CD4-positive, alpha-beta T cell treated with Interferon alpha-2 for 1 hour (primary cell): Measurements from ENCODE around the gene SIGLEC1.

ENCODE experiments used
- DNase-seq, 2 donors: peaks; one replicate each; pipeline ENCODE4 v3.0.0-alpha.2; 2020 to 2022

Gene SIGLEC1

DNA sequence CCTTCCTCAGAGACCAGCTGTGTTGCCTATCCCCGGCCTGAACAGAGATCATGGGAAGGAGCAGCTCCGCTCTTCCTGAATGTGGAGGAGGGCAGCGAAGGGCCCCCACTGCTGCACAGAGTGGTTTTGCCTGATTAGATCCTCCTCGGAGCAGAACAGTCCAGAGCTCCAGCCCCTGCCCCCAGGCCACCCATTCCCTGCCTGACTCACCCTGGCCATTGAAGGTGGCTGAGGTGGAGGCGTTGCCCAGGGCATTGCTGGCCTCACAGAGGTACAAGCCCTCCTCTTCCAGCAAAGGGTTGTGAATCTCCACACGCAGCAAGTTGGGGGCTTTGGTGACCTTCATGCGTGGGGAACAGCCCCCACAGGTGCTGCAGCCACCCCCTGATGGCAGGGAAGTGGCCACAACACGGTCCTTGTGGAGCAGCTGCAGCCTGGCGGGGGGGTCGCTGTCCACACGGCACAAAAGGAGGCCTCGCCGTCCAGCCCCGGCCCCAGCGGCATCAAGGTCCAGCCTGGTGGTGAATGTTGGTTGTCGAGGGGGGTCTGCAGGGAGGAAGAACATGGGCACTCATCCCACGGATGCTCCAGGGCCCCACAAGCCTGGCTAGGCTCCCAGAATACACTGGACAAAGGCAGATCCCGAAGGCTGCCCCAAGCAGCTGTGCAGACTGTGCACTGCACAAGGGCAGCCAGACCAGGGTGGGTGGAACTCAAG lies 14.7 kb downstream of the SIGLEC1 start:
- no peak for DNase-seq

DNA sequence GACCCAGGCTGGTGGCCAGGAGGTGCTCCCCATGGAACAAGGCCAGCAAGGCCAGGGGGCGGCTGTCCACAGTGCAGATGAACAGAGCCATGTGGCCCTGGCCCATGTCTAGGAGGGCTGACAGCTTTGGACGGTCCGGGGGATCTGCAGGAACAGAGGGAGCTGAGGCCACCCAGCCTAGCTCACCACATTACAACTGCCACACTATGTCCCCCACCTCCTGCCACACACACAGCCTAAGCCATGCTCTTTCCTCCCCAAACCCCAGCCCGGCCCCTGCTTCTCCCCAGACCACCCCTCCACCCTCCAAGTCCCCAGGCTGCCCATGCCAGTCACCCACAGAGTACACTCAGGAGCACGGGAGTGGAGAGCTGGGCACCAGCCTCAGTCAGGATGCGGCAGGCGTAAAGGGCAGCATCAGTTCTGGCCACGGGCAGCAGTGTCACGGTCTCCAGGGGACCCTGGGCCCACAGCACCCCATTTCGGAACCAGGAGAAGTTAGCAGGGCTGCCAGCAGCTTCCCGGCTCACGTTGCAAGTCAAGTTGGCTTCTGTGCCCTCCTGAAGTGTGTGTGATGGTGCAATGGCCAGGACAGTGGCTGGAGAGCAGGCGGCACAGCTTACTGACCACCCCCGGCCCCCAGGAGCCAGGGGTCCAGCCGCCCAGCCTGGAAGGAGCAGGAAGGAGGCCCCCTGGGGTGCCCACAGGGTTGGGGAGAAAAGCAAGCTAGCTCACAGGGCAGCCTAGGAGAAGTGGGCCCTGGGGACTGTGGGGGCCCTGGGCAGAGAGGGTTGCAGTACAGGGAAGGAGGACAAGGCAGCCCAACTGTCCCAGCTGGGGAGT lies 15.4 kb downstream of the SIGLEC1 start:
- DNase-seq = no peak

DNA sequence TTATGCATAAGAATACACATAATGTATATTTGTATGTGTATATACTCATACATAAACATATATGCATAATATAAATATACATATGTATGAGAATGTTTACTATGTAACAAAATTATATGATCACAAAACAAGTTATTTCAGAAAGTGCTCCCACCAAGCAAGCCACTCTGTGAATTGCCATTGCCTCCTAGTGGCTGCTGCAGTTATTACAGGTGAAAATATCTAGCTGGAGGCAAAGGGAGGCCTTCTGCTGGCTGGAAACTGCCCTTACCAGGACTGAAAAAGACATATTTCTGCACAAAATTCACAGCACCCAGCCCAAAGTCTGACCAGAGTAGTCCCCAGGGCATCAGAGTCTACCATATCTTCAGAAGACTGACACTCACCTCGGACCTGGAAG lies 16.2 kb downstream of the SIGLEC1 start:
- no peak for DNase-seq

DNA sequence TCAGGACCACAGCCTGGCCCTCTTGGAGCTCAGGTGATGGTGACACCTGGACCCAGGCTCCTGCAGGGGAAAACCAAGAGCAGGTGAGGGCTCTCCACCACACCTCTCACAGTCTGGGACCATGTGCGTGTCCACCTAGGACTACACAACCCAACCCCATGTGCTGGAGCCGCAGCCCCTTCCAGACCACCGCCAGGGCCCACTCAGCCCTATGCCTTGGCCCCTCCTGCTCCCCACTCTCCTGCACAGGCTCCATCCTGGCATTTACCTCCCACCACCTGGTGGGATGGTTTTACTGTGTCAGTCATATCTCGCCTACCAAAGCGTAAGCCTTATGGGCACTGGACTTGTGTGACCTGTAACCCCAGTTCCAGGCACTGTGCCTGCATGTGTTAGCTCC lies 17.5 kb downstream of the SIGLEC1 start:
- no peak for DNase-seq

DNA sequence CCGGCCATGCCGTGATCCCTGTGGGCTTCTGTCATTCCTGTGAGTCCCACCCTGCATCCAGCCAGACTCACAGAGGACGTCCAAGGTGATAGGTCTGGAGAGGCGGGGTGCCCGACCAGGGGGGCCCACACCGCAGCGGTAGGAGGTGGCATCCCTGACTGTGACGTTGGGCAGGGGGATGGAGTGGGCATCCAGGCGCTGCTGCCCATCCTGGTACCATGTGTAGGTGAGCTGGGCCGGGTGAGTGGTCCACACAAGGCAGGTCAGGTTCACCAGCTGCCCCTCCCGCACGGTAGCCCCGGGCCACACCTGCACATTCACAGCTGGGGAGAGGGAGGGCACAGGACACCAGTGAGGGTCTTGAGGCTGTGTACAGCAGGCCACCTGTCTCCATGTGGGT lies 19.0 kb downstream of the SIGLEC1 start:
- DNase-seq = no peak

DNA sequence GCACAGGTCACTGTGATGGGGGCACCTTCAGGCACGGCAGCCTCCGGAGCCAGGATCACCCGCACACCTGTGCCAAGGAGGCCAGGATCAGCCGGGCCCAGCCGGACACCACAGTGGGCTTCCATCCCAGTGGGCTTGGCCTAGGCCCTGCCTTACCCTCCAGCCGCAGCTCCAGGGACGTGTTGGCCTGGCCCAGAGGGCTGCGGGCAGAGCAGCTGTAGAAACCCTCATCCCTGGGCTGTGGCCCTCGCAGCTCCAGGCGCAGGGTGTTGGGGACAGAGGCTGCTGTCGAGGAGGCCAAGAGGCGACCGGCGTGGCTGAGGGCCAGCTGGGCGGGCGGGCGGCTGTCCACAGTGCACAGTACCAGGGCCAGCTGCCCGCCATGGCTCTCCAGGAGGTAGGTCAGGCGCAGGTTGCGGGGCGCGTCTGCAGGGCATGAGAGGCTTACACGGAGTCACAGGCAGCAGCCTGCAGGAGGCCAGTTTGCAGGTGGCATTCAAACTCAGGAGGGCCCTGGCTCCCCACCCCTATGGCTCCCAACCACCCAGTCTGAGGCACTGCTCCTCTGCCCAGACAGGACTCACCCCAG lies 19.6 kb downstream of the SIGLEC1 start:
- DNase-seq = no peak

DNA sequence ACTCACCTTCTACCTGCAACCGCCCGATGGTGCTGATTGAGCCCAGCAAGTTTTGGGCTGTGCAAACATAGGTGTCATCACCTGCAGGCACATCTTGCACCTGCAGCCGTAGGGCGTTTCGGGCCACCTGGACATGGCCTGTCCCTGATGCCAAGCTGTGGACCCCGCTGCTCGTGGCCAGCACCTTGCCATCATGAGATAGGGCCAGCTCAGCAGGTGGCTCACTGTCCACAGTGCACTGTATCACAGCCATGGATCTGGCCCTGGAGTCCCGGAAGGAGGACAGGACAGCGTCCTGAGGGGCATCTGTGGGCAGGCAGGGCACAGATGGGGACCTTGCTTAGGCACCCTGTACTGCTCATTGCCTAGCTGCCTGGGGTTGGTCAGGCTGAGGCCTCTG lies 20.5 kb downstream of the SIGLEC1 start:
- no peak for DNase-seq

DNA sequence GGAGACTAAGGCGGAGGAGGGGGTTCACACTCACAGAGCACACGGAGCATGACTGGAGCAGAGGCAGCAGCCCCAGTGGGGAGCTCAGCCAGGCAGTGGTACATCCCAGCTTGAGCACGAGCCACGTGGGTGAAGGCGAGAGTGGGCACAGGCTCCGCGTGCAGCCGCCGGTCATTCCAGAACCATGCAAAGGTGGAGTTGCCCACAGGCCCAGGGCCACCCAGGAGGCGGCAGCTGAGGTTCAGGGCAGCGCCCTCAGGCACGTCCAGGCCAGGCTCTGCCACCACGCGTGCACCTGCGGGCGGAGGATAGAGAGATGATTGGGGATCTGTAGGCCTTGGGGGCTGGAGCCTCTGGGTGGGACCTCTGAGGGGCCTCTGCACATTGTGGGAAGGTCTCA lies 21.1 kb downstream of the SIGLEC1 start:
- DNase-seq = no peak

DNA sequence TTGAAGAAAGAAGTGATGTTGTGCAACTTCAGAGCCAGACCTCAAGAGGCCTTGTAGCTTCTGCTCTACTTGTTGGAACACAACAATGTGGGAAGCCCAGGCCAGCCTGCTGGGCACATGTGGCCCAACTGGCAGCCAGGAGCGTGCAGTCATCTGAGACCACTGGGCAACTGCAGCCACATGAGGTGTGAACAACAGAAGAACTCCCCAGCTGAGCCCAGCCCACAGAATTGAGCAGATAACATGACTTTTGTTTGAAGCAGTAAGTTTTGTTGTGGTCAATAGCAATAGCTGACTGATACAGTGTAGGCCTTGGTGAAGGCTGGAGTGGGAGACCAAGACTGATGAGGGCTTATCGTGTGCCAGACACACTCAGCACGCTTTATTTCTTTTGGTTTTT lies 22.0 kb downstream of the SIGLEC1 start:
- DNase-seq = no peak

DNA sequence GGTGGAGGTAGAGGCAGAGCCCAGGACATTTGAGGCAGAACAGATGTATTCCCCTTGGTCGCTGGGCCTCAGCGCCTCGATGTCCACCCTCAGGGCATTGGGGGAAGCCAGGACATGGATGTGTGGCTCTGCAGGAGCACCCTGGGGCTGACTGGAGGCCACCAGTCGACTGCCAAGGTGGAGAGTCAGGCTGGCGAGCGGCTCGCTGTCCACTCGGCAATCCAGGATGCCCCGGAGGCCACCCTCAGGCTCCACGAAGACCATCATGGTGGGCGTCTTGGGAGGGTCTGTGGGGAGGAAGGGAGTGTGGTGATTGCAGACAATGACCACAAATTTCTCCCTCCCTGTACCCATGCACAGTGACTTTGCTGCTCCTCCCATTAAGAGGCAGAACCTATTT lies 22.4 kb downstream of the SIGLEC1 start:
- no peak for DNase-seq

DNA sequence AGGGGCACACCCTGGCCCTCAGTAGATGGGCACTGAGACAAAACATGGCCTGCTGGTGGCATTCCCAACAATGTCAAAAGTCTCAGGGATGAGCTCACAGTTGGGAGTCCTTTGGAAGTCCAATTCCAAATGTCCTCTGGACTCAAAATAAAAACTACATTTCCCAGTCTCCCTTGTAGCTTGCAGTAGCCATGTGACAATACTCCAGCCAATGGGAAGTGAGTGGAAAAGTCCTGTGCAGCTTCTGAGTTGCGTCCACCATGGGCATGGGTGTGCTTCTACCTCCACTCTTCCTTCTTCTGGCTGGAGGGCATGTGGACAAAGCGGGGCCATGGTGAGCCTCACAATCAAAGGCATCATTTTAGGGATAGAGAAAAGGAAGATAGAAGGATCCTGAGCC lies 24.7 kb downstream of the SIGLEC1 start:
- DNase-seq = no peak

DNA sequence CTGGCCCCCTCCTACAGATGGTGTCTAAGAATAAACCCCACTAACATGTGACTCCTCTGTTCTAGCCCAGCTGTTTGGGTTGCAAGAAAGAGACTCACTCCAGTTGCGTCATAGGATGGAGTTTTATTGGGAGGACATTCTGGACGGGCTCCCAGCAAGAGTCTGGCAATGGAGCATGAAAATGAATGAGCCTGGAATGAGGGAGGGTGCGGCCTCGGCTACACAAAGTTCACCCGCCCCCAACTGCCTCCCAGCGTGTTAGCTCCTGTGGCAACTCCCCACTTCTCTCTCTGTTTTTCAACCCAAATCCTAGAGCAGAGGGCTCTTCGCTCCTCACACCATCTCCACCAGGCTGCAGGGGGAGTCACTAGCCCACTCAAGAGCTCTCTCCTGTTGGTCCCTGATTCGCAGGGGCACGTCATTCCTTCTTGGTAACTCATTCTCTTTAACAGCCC lies 25.5 kb downstream of the SIGLEC1 start:
- DNase-seq = no peak

DNA sequence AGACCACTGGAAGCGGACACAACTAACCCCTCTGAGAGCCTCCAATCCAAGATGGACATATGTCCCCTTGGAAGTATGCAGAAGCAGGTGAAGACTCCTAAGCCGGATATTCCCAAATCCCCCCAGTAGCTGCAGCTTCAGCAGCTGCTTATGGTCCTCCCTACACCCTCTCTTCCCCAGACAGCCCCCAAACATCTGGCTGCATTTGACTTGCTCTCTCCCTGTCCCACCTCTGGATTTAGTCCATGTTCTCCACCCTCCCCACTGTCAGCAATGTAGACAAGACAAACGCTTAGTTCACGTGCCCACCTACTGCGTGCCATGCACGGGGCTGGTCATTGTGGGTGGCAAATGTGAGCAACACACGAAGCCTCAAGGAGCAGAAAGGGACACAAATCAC lies 26.0 kb downstream of the SIGLEC1 start:
- no peak for DNase-seq

DNA sequence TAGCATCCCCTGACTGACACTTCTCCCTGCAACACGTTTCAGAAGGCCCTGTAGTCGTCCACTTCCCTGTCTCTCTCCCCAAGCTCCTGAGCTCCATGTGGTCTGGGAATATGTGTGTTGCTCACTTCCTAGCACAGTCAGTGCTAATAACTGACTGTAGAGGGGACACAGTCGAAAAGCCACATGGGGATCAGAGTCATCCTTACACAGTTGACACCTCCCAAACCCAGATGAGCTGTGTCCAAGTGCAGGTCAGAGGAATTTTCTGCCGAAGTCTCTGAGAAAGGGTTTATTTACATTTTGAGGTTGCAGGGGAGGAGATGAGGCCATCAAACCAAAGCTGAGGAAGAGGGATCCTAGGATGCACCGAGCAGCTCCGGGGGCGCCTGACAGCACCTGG lies 27.1 kb downstream of the SIGLEC1 start:
- DNase-seq = no peak

DNA sequence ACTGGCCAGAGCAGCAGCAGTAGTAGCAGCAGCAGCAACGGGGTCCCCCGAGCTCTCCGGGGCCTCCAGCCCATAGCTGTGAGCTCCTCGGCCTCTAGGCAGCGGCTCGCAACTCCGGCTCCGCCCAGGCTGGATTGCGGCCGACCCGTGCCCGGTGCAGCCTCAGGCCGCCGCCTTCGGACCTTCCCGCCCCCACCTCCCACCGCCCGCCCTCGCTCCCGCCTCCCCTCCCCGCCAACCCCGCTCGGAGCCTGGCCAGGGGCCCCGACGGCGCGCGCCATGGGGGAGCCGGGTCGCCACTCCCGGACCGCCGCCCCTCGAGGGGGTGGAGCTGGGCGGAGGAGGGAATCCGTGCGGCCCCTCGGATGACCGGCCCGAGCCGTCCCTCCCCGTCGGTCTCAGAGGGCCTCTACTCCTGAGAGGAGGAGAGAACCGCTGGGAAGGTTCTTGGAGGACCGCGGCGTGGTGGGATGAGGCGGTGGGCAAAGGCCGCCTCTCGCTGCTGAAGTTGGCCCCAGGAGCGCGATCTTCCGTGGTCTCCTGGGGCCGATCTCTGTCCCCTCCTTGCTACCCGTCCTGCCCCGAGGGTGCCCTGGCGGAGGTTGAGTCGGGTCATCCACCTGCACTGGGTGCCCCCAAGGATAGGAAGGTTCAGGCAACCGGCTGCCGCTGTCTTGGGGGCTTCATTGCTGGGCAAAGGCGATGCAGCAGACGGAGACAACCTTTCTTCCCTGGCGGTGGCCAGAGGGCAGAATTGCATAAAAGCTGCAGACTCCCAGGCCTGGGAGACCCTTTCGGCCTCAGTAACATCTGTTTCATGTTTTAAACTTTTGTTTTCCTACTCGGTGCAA lies 30.2 kb downstream of the SIGLEC1 start, which contains the start of gene ADAM33:
Gene ADAM33 (minus strand): TSS at position 80 of the 851 bp plus-strand sequence. CDS start 6 bp downstream, at position 74.
- no peak for DNase-seq

DNA sequence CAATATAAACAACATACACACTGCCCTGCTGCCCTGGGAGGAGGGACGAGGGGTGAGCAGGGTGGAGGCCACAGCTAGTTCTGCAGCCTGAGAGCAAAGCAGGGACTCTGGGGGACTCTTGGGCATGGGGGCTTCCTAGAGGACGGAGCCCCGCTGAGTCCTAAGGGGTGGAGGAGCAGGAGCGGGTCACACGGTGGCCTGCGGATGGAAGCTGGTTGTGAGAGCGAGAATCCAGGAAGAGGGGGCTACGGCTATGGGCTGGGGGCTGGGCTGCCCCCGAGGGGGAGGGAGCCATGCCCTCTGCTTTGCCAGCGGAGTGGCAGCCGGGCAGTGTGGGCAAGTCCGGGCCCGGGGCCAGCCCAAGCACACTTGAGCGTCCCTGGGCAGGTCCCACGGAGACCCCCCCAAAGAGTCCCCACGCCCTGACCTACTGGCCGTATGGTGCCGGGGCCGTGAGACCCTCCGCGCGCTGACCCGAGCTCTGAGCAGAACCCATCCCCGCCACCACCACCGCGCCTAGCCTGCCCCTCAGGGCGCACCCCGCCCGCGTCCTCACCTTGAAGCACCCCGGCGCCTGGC lies 31.0 kb downstream of the SIGLEC1 start:
- no peak for DNase-seq

DNA sequence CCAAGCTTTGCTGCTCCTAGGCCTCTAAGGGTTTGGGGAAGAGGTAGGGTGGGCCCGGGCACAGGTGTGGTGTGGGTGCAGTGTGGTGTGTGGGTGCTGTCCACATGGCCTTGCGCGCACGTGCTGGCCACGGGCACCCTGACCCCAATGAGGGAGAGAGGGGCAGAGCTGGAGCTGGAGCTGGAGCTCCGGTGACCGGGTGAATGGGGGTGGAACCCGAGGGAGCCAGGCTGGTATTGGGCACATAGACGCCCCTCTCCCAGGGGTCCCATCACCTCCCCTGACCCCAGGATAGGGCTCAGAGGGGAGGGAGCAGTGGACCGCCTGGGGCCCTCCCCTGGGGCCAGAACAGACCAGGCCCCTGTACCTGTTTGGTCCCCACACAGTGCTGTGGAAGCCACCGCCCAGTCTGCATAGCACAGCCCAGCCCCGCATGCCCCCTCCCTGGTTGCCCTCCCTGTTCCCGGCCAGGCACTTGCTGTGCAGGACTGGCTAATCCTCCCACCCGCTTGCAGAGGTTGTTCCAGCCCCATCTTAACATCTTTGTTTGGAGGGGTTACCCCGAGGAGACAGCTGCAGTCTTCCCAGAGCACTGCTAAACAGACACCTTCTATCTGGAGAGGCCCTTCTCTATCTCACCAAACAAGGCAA lies 31.6 kb downstream of the SIGLEC1 start:
- no peak for DNase-seq

DNA sequence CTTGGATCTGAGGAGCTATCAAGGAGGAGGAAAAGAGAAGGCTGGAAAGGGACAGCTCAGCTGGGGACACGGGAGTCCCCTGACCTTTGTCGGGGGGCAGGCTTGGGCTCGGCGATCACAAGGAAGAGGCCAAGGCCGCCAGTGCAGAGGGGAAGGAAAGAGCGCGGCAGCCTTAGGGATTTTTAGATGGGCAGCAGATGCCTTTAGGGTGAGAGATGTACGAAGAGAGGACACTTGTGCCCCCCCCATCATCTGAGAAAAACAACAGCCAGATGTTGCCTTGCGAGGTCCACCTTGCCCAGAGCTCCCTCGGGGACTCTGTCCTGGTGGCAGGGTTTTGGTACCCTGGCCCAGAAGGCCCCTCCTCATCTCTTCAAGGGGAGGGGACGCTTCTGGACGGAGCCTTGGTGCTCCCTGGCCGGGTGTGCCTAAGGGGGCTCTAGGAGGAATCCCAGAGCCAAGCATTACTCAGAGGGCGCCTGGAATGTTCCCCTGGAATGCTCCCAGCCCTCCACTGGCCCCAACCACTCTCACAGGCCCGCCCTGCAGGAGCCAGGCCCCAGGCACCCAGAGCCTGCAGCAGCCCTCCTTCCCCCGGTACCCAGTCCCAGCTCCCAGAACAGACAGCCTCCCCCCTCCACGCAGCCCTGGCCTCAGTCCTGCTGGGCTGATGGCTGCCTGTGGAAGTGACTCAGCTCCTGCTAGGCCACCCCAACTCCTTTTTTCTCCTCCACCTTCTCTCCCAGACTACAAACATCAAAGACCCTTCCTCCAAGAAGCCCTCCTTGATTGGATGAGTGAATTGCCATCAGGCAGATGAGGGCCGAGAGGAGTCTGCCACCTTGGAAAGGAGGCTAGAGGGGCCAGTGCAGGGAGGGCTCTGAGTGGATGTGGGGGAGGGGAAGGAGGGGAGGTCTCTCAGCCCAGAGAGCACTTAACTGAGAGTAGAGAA lies 32.4 kb downstream of the SIGLEC1 start:
- DNase-seq = no peak

DNA sequence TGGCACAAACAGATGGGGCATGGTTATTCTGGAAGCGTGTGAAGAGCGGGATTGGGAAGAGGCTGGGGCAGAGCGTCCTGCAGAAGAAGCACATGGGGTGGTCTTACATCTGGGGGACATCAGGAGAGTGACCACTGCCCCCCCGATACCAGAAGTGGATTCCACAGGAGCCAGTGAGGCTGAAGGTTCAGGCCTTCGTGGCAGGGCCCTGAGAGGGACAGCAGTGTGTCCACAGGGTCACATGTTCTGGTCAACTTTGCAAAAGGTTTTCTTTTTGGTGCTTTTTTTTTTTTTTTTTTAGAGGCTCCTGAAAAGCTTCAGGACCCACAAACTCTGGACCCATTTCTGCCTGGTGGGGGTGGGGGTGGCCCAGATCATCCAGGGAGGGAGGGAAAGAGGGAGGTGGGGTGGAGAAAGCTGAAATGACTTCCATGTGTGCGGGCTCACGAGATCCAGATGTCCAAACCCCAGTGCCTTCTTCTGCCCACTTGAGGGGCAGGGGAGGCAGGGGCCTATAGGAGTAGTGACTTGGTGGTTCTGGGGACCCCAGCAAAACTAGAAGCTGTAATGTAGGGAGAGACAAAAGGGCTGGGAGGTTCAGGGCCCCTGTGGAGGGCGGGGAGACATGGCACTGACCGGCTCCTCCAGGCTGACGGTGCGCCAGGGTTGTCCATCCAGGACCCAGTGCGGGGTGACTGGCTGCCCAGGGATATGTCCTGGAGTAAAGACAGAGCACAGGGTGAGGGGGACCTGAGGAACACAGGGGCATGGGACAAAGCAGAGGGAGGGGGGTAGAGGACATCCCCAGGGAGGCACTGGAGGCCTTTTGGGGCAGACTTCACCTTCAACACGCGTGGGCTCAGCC lies 33.3 kb downstream of the SIGLEC1 start:
- no peak for DNase-seq

DNA sequence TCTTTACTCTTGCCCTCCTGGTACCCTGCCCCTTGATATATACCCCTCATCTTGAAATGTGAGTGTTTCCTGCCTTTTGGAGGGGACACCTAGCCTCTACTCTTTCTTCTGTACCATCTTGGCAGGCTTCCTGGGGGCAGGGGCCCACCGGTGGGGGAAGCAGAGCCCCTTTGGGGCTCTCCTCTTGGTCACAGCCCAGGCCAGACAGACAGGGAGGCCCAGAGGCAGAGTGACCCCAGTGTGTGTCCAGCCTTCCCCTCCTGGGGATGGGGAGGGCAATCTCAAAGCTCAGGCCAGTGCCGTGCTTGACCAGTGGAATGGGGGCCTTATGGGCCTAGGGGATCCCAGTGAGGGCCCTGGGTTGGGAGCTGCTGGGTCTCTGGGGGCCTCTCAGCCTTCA lies 34.2 kb downstream of the SIGLEC1 start:
- no peak for DNase-seq
